ENCODE results near the gene SLC25A4. TPM values are rescaled to one million over a fixed set of nuclear protein-coding genes. Genes with fewer than 3 reads are reported as not detected.
A peak's percentile ranks its signal among the peaks of the same experiment; 100 is the strongest.

Gene SLC25A4
- total and polyA plus RNA-seq, 2 of the 13 experiments (the other 11 are each of a cell fraction or from before 2014, with no cell fraction given) = 30.3 to 42.1 TPM

- no peak for TF ChIP-seq MIER2 (CRISPR knock-in tag; IDR thresholded peaks at IDR 0.05)
- no peak for TF ChIP-seq ZBTB37 (CRISPR knock-in tag; IDR thresholded peaks at IDR 0.05)
- no peak for TF ChIP-seq ZBTB26 (CRISPR knock-in tag; IDR thresholded peaks at IDR 0.05; ENCODE audit: borderline replicate concordance)
- no peak for TF ChIP-seq ZNF740 (CRISPR knock-in tag; IDR thresholded peaks at IDR 0.05)
- no peak for TF ChIP-seq ZNF619 (CRISPR knock-in tag; IDR thresholded peaks at IDR 0.05)
These were observed 39.2 kb downstream of the SLC25A4 start (continued) for GRCh38 chr4:185182239-185182638.

- ChIA-PET POLR2A (interaction anchor here (1.0 to 1.5 kb wide), 2 partner anchors 13 to 18 kb away, joined by 3 to 8 read pairs; no protein-coding TSS in a partner anchor), CTCF (ENCODE audit: low intra/inter-chr PET ratio, low total read pairs) (interaction anchor here (1.2 kb wide), 1 partner anchor 121 kb away, joined by 3 read pairs; no protein-coding TSS in a partner anchor)
- Histone ChIP-seq H3K9me3 (ENCODE audit: low read length) (no peaks in the 10 kb centered on the region), H3K27me3 (ENCODE audit: control insufficient read depth in 1 of 2, insufficient read depth in 2 of 2, low read length in 2 of 2) (no peaks in the 10 kb centered on the region; a peak in 1 of 5 replicates), H3K4me3 (replicated peaks in 1 of 3; ENCODE audit: insufficient read depth in 1 of 3, low read depth in 2 of 3, low read length in 3 of 3) (no peak overlapping the region), H2AFZ (ENCODE audit: low read length) (no peak overlapping the region), H3K4me2 (ENCODE audit: low read depth, low read length) (no peak overlapping the region), H3K27ac (ENCODE audit: extremely low read length, insufficient read depth, low read length) (no peak overlapping the region), H3K79me2 (ENCODE audit: insufficient read depth, low read length) (peaks cover 66% of the 10 kb centered on the region), H3K36me3 (replicated peaks in 1 of 2; ENCODE audit: control insufficient read depth in 1 of 2, insufficient read depth in 2 of 2, low read length in 2 of 2) (peaks cover 6 to 26% of the 10 kb centered on the region in 2 experiments), H4K20me1 (ENCODE audit: insufficient read depth, low read length) (peaks cover 25% of the 10 kb centered on the region), H3K9ac (ENCODE audit: insufficient read depth, low read depth, low read length) (no peak overlapping the region), H3K4me1 (ENCODE audit: insufficient read depth, low read length) (no peaks in the 10 kb centered on the region; the same call in 1 of the 2 replicates)
- intact Hi-C loops (cut with micrococcal nuclease; ENCODE audit: unreplicated experiment) = no loop called here
- FAIRE-seq (peak; percentile 46), ATAC-seq (peak; percentile 78), DNase-seq (ENCODE audit: low spot score) (peak; percentile 79)
- in situ Hi-C loops (cut with HindIII; ENCODE audit: extremely low pct_ligation_motif_present, low pct_unique_long_range_greater_than_20kb) = no loop called here
- BruUV-seq (replicated peaks) = no TSS peak
- WGBS (ENCODE audit: low lambda C conversion rate) = 61% methylated on average over 6 of the region's 6 CpGs
- no peak for TF ChIP-seq MXD3 (CRISPR knock-in tag; IDR thresholded peaks at IDR 0.05)
- no peak for TF ChIP-seq HNF1B (CRISPR knock-in tag; IDR thresholded peaks at IDR 0.05)
- TF ChIP-seq GATAD2A (CRISPR knock-in tag; IDR thresholded peaks at IDR 0.05) = peak; percentile 31; the same call in 1 of the 2 replicates
- TF ChIP-seq CTCF (CRISPR knock-in tag; IDR thresholded peaks at IDR 0.05) = peak; percentile 70
- peak; percentile 45 for TF ChIP-seq SMC3 (IDR thresholded peaks at IDR 0.05; ENCODE audit: low read length)
- no peak for TF ChIP-seq ZBTB7A (CRISPR knock-in tag; IDR thresholded peaks at IDR 0.05)
- TF ChIP-seq ZGPAT (CRISPR knock-in tag; IDR thresholded peaks at IDR 0.05) = 0 out of 2 replicates have a peak, but pooled peaks have one; percentile 27
- TF ChIP-seq KLF16 (CRISPR knock-in tag; IDR thresholded peaks at IDR 0.05) = peak in 1 of 2 experiments; percentile 52; a peak in 1 of 4 replicates
- no peak for TF ChIP-seq MEIS2 (CRISPR knock-in tag; IDR thresholded peaks at IDR 0.05)
These were observed 40.7 kb downstream of the SLC25A4 start for GRCh38 chr4:185183622-185184281.
